Caco-2 (cell line): ENCODE data around the gene MAP4K1. TPM values are rescaled to one million over a fixed set of nuclear protein-coding genes. Genes with fewer than 3 reads are reported as not detected.
A peak's percentile ranks its signal among the peaks of the same experiment; 100 is the strongest.

Source experiments
- BruUV-seq: library from RNA; stranded (reverse); fragments of 400-500 nt; replicated peaks from 2 replicates; lab custom pipeline; 2021; lab: Mats Ljungman, UMichigan
- CTCF ChIA-PET: fragments of 300-600 bp; sonication (Branson Sonifier 250); formaldehyde crosslinking; loops from one replicate; lab custom pipeline; 2022; ENCODE audit warnings: antibody characterized with exemption; lab: Charles Lee
- POLR2A ChIA-PET: fragments of 300-600 bp; sonication (Branson Sonifier 250); formaldehyde crosslinking; loops from one replicate; lab custom pipeline; 2022; ENCODE audit warnings: antibody characterized with exemption; lab: Charles Lee
- DNase-seq, 2 experiments: peaks; one replicate each; pipeline versions ENCODE4 v3.0.0 to v3.0.0-alpha.2; 2020 to 2022
- H3K27me3 ChIP-seq: replicated peaks from 2 replicates; pipeline ENCODE4 v1.6.0; 2011; ENCODE audit warnings: low read length; ENCODE audit not compliant: control insufficient read depth, insufficient read depth
- H3K36me3 ChIP-seq: 2 replicates; pipeline ENCODE4 v1.5.1; 2011; ENCODE audit warnings: low read length; ENCODE audit not compliant: control insufficient read depth, insufficient read depth
- H3K4me1 ChIP-seq: fragments of 250-450 bp; sonication (Bioruptor Pico); 2 replicates; pipeline ENCODE4 v1.5.1; 2020; ENCODE audit warnings: mild to moderate bottlenecking
- H3K4me3 ChIP-seq: 2 replicates; pipeline ENCODE4 v1.5.1; 2011; ENCODE audit warnings: low read depth, mild to moderate bottlenecking, control low read depth, low read length
- H3K9me3 ChIP-seq: fragments of 250-450 bp; sonication (Bioruptor Pico); 2 replicates; pipeline ENCODE4 v1.5.1; 2020; ENCODE audit warnings: mild to moderate bottlenecking, moderate library complexity
- H3K27ac Mint-ChIP-seq: one replicate; pipeline ENCODE4 v1.8.0; 2022; ENCODE audit warnings: mixed read lengths; ENCODE audit not compliant: unreplicated experiment
- H3K27me3 Mint-ChIP-seq: one replicate; pipeline ENCODE4 v1.8.0; 2022; ENCODE audit warnings: mixed read lengths; ENCODE audit not compliant: insufficient read depth, unreplicated experiment
- H3K36me3 Mint-ChIP-seq: one replicate; pipeline ENCODE4 v1.8.0; 2022; ENCODE audit warnings: mild to moderate bottlenecking, mixed read lengths; ENCODE audit not compliant: insufficient read depth, unreplicated experiment
- H3K4me1 Mint-ChIP-seq: one replicate; pipeline ENCODE4 v1.8.0; 2022; ENCODE audit warnings: low read depth, mixed read lengths; ENCODE audit not compliant: unreplicated experiment
- H3K4me3 Mint-ChIP-seq: one replicate; pipeline ENCODE4 v1.8.0; 2022; ENCODE audit warnings: mild to moderate bottlenecking, moderate library complexity, mixed read lengths; ENCODE audit not compliant: unreplicated experiment
- H3K9me3 Mint-ChIP-seq: one replicate; pipeline ENCODE4 v1.8.0; 2022; ENCODE audit warnings: mixed read lengths; ENCODE audit not compliant: unreplicated experiment
- CTCF ChIP-seq, 2 experiments: fragments of 200-600 bp in 1 of 2; IDR thresholded peaks; 1 replicate in 1 of 2; 2 replicates in 1 of 2; pipeline versions ENCODE4 v1.5.1 to v1.8.0; 2011 to 2022; ENCODE audit warnings: antibody characterized with exemption in 1 of 2, control low read depth in 1 of 2, inconsistent platforms in 1 of 2, low read depth in 1 of 2, low read length in 1 of 2, mild to moderate bottlenecking in 1 of 2, moderate library complexity in 1 of 2; ENCODE audit not compliant: insufficient read depth in 1 of 2, severe bottlenecking in 1 of 2, unreplicated experiment in 1 of 2
- intact Hi-C: fragments of 100-400 bp; cut with micrococcal nuclease; formaldehyde crosslinking; loops from one replicate; pipeline ENCODE4 v1.10.0; 2022; ENCODE audit not compliant: unreplicated experiment
- total RNA-seq: library from RNA; stranded (reverse); gene quantifications from 2 replicates; pipeline ENCODE4 v1.2.3, GENCODE V29; 2022

MAP4K1 gene
- total RNA-seq, 1 experiment from 2014 or later: 1.7 TPM

GRCh38 chr19:38660724-38661123, 43.0 kb upstream of the MAP4K1 start:
- no peak overlapping the region for H3K4me3 ChIP-seq
- Mint-ChIP-seq H3K36me3 (peaks cover 94% of the 10 kb centered on the region), H3K4me3 (peak overlapping the region; percentile 7), H3K9me3 (no peaks in the 10 kb centered on the region), H3K27ac (peak overlapping the region; percentile 98), H3K4me1 (peaks cover 76% of the 10 kb centered on the region), H3K27me3 (no peaks in the 10 kb centered on the region)
- no TSS peak for BruUV-seq
- no peaks in the 10 kb centered on the region for H3K27me3 ChIP-seq
- no peaks in the 10 kb centered on the region for H3K9me3 ChIP-seq
- ChIA-PET POLR2A (no interaction called here), CTCF (no interaction called here)
- no peak for TF ChIP-seq CTCF (IDR thresholded peaks at IDR 0.05; ENCODE audit: insufficient read depth in 1 of 2, low read depth in 1 of 2, low read length in 1 of 2, severe bottlenecking in 1 of 2, unreplicated experiment in 1 of 2)
- H3K4me1 ChIP-seq: peaks cover 100% of the 10 kb centered on the region
- no peak for DNase-seq
- peaks cover 5% of the 10 kb centered on the region for H3K36me3 ChIP-seq
- intact Hi-C loops: no loop called here

GRCh38 chr19:38658462-38659306, 40.9 kb upstream of the MAP4K1 start:
- intact Hi-C loops: loop anchor here (1.0 to 2.0 kb wide), 2 partner anchors 25 to 42 kb away; no protein-coding TSS in a partner anchor
- TF ChIP-seq CTCF (IDR thresholded peaks at IDR 0.05; ENCODE audit: insufficient read depth in 1 of 2, low read depth in 1 of 2, low read length in 1 of 2, severe bottlenecking in 1 of 2, unreplicated experiment in 1 of 2): no peak
- Histone ChIP-seq H3K27me3 (no peaks in the 10 kb centered on the region), H3K4me3 (no peak overlapping the region), H3K36me3 (peaks cover 5% of the 10 kb centered on the region), H3K9me3 (no peaks in the 10 kb centered on the region), H3K4me1 (peaks cover 100% of the 10 kb centered on the region)
- Mint-ChIP-seq H3K9me3 (no peaks in the 10 kb centered on the region), H3K36me3 (peaks cover 100% of the 10 kb centered on the region), H3K27me3 (no peaks in the 10 kb centered on the region), H3K4me1 (peaks cover 78% of the 10 kb centered on the region), H3K4me3 (peak overlapping the region; percentile 62), H3K27ac (peak overlapping the region; percentile 98)
- ChIA-PET POLR2A (interaction anchor here (0.6 to 2.7 kb wide), 7 partner anchors 11 to 751 kb away, joined by 3 to 35 read pairs (median 5); partner anchors contain the start of gene ACTN4), CTCF (interaction anchor here (0.6 to 1.6 kb wide), 6 partner anchors 22 to 256 kb away, joined by 3 to 12 read pairs (median 4); partner anchors contain the start of gene FAM98C)
- peak; percentile 76 to 81 for DNase-seq
- TSS peak; percentile 48 for BruUV-seq

- H3K36me3 ChIP-seq: peaks cover 2% of the 10 kb centered on the region
- Mint-ChIP-seq H3K4me3 (peak overlapping the region; percentile 62), H3K27me3 (no peaks in the 10 kb centered on the region), H3K27ac (peak overlapping the region; percentile 98), H3K36me3 (peaks cover 100% of the 10 kb centered on the region), H3K4me1 (peaks cover 76% of the 10 kb centered on the region), H3K9me3 (no peaks in the 10 kb centered on the region)
- DNase-seq: no peak
- no peak overlapping the region for H3K4me3 ChIP-seq
- intact Hi-C loops: loop anchor here (2.0 kb wide), 1 partner anchor 43 kb away; no protein-coding TSS in a partner anchor
- H3K9me3 ChIP-seq: no peaks in the 10 kb centered on the region
- ChIA-PET POLR2A (interaction anchor here (1.1 to 2.7 kb wide), 2 partner anchors 10 to 13 kb away, joined by 7 to 35 read pairs; partner anchors contain the start of gene ACTN4), CTCF (no interaction called here)
- TF ChIP-seq CTCF (IDR thresholded peaks at IDR 0.05; ENCODE audit: insufficient read depth in 1 of 2, low read depth in 1 of 2, low read length in 1 of 2, severe bottlenecking in 1 of 2, unreplicated experiment in 1 of 2): no peak
- peaks cover 100% of the 10 kb centered on the region for H3K4me1 ChIP-seq
- H3K27me3 ChIP-seq: no peaks in the 10 kb centered on the region
- no TSS peak for BruUV-seq
Observed at GRCh38 chr19:38657633-38658222, 40.0 kb upstream of the MAP4K1 start.
